Activated CD4-positive, alpha-beta memory T cell treated with anti-CD3 and anti-CD28 coated beads, Interleukin-2, amount 10 ng/mL, durations not matched to agents 7 days and 5 days (primary cell): ENCODE results near the gene CHAT. TPM values are rescaled to one million over a fixed set of nuclear protein-coding genes. Genes with fewer than 3 reads are reported as not detected.

Source experiments
- CTCF ChIA-PET: fragments of 350-600 bp; sonication (Branson Sonifier 250); formaldehyde crosslinking; loops from one replicate; lab custom pipeline; 2021; ENCODE audit warnings: antibody characterized with exemption, inconsistent platforms; lab: Charles Lee
- POLR2A ChIA-PET: fragments of 350-600 bp; sonication (Branson Sonifier 250); formaldehyde crosslinking; loops from one replicate; lab custom pipeline; 2021; ENCODE audit warnings: antibody characterized with exemption; lab: Charles Lee
- DNase-seq: peaks from one replicate; pipeline ENCODE4 v3.0.0-alpha.2; 2020
- H3K27ac Mint-ChIP-seq: one replicate; pipeline ENCODE4 v1.8.0; 2021; ENCODE audit warnings: mild to moderate bottlenecking, mixed read lengths
- H3K27me3 Mint-ChIP-seq: one replicate; pipeline ENCODE4 v1.8.0; 2021; ENCODE audit warnings: mixed read lengths
- H3K36me3 Mint-ChIP-seq: one replicate; pipeline ENCODE4 v1.8.0; 2021; ENCODE audit warnings: low read depth, mixed read lengths
- H3K4me1 Mint-ChIP-seq: one replicate; pipeline ENCODE4 v1.8.0; 2021; ENCODE audit warnings: mixed read lengths
- H3K4me3 Mint-ChIP-seq: one replicate; pipeline ENCODE4 v1.8.0; 2021; ENCODE audit warnings: mild to moderate bottlenecking, mixed read lengths
- H3K9me3 Mint-ChIP-seq: one replicate; pipeline ENCODE4 v1.8.0; 2021; ENCODE audit warnings: mixed read lengths
- total RNA-seq, 2 experiments: library from RNA; stranded (reverse); gene quantifications; one replicate each; pipeline ENCODE4 v1.2.3, GENCODE V29; 2021

Gene CHAT
- total RNA-seq, 2 experiments from 2014 or later, result not detected

GRCh38 chr10:49688261-49688846 is 74.5 kb downstream of the CHAT start:
- H3K27ac Mint-ChIP-seq, result no peak overlapping the region

GRCh38 chr10:49688920-49689319 is 75.1 kb downstream of the CHAT start:
- no peaks in the 10 kb centered on the region for H3K4me1 Mint-ChIP-seq
- ChIA-PET CTCF (interaction anchor here (1.1 kb wide), 1 partner anchor 94 kb away, joined by 6 read pairs; no protein-coding TSS in a partner anchor), POLR2A (no interaction called here)
- H3K4me3 Mint-ChIP-seq, result no peak overlapping the region
- peaks cover 1% of the 10 kb centered on the region for H3K9me3 Mint-ChIP-seq
- DNase-seq, result no peak
- no peak overlapping the region for H3K27ac Mint-ChIP-seq
- H3K27me3 Mint-ChIP-seq, result peaks cover 61% of the 10 kb centered on the region
- H3K36me3 Mint-ChIP-seq, result no peaks in the 10 kb centered on the region

More at GRCh38 chr10:49688261-49688846, 74.5 kb downstream of the CHAT start:
- no peak for DNase-seq
- H3K9me3 Mint-ChIP-seq, result peaks cover 1% of the 10 kb centered on the region
- H3K27me3 Mint-ChIP-seq, result peaks cover 59% of the 10 kb centered on the region
- CTCF ChIA-PET, result interaction anchor here (1.1 kb wide), 1 partner anchor 93 kb away, joined by 6 read pairs; no protein-coding TSS in a partner anchor
- no peak overlapping the region for H3K4me3 Mint-ChIP-seq
- H3K4me1 Mint-ChIP-seq, result no peaks in the 10 kb centered on the region
- no peaks in the 10 kb centered on the region for H3K36me3 Mint-ChIP-seq
- POLR2A ChIA-PET, result no interaction called here

DNA sequence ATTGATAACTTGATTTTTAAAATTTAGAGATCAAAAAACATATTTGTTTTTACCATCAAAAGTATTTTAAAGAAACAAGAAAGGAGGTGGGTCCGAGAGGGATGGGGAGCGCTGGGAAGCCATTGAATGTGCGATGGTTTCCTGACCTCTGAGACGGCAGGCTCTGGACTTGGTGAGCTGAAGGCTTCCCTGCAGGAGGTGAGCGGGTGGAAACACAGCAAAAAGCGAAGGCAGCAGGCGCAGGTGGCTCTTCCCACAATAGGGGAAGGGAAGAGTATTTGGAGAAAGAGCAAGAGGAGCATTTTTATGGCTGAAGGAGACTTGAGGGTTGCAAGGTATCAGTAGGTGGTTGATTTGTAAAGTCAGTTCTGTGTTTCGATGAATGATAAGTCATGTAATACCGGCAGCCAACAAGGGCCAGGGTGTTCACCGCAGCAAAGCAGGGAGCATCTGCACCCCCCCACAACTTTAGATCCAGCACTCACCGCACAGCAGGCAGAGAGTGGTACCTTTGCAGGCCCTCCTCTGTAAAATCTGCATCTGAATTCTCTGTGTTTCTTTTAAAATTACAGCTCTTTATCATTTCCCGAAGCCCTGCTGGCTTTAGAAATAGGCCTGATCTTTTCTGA is 76.2 kb downstream of the CHAT start:
- H3K4me1 Mint-ChIP-seq, result no peaks in the 10 kb centered on the region
- H3K27ac Mint-ChIP-seq, result no peak overlapping the region
- H3K9me3 Mint-ChIP-seq, result peaks cover 1% of the 10 kb centered on the region
- ChIA-PET POLR2A (no interaction called here), CTCF (interaction anchor here (1.4 kb wide), 1 partner anchor 97 kb away, joined by 4 read pairs; no protein-coding TSS in a partner anchor)
- no peak for DNase-seq
- peaks cover 55% of the 10 kb centered on the region for H3K27me3 Mint-ChIP-seq
- H3K4me3 Mint-ChIP-seq, result no peak overlapping the region
- no peaks in the 10 kb centered on the region for H3K36me3 Mint-ChIP-seq

GRCh38 chr10:49690698-49691356 is 77.0 kb downstream of the CHAT start:
- peaks cover 55% of the 10 kb centered on the region for H3K27me3 Mint-ChIP-seq
- POLR2A ChIA-PET, result no interaction called here
- H3K9me3 Mint-ChIP-seq, result peaks cover 1% of the 10 kb centered on the region
- no peak for DNase-seq
- H3K4me3 Mint-ChIP-seq, result no peak overlapping the region
- CTCF ChIA-PET, result interaction anchor here (1.4 kb wide), 1 partner anchor 97 kb away, joined by 4 read pairs; no protein-coding TSS in a partner anchor
- H3K4me1 Mint-ChIP-seq, result no peaks in the 10 kb centered on the region
- no peak overlapping the region for H3K27ac Mint-ChIP-seq
- H3K36me3 Mint-ChIP-seq, result no peaks in the 10 kb centered on the region

- H3K27ac Mint-ChIP-seq, result no peak overlapping the region
- CTCF ChIA-PET, result no interaction called here
- no peak for DNase-seq
- H3K9me3 Mint-ChIP-seq, result peaks cover 1% of the 10 kb centered on the region
- POLR2A ChIA-PET, result no interaction called here
- no peaks in the 10 kb centered on the region for H3K4me1 Mint-ChIP-seq
- no peak overlapping the region for H3K4me3 Mint-ChIP-seq
- H3K36me3 Mint-ChIP-seq, result no peaks in the 10 kb centered on the region
- peaks cover 55% of the 10 kb centered on the region for H3K27me3 Mint-ChIP-seq
Measured at GRCh38 chr10:49691588-49691987, 77.8 kb downstream of the CHAT start.

GRCh38 chr10:49694466-49694865 is 80.6 kb downstream of the CHAT start:
- DNase-seq, result no peak
- no peaks in the 10 kb centered on the region for H3K4me1 Mint-ChIP-seq

GRCh38 chr10:49696311-49696710 is 82.5 kb downstream of the CHAT start:
- ChIA-PET CTCF (no interaction called here), POLR2A (no interaction called here)
- Mint-ChIP-seq H3K36me3 (no peaks in the 10 kb centered on the region), H3K4me1 (no peaks in the 10 kb centered on the region), H3K9me3 (no peaks in the 10 kb centered on the region), H3K4me3 (no peak overlapping the region), H3K27ac (no peak overlapping the region), H3K27me3 (peaks cover 16% of the 10 kb centered on the region)
- no peak for DNase-seq

More at GRCh38 chr10:49694466-49694865, 80.6 kb downstream of the CHAT start:
- ChIA-PET CTCF (no interaction called here), POLR2A (no interaction called here)
- Mint-ChIP-seq H3K9me3 (no peaks in the 10 kb centered on the region), H3K4me3 (no peak overlapping the region), H3K27me3 (peaks cover 34% of the 10 kb centered on the region), H3K27ac (no peak overlapping the region), H3K36me3 (no peaks in the 10 kb centered on the region)

DNA sequence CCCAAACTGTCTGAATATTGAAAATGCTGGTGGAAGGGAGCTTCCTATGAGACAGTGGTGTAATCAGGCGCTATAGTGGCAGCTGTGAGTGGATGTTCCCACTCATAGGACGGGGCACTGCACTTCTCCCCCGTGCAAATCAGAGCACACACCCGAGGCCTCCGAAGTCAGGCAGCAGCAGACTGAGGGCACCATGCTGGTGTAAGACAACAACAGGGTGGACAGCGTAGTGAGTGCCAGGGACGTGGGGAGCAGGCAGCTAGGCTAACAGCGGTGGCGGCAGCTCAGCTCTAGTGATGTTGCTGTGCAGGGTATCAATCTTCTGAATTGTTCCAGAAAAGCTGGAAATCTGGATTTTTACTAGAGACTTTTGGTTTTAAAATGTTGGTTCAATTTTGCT is 84.8 kb downstream of the CHAT start:
- H3K27ac Mint-ChIP-seq, result no peak overlapping the region
- H3K27me3 Mint-ChIP-seq, result peaks cover 3% of the 10 kb centered on the region
- no peaks in the 10 kb centered on the region for H3K36me3 Mint-ChIP-seq
- peaks cover 2% of the 10 kb centered on the region for H3K9me3 Mint-ChIP-seq
- DNase-seq, result no peak
- ChIA-PET CTCF (interaction anchor here (0.6 to 0.7 kb wide), 2 partner anchors 79 to 1624 kb away, joined by 3 to 5 read pairs; no protein-coding TSS in a partner anchor), POLR2A (no interaction called here)
- H3K4me1 Mint-ChIP-seq, result no peaks in the 10 kb centered on the region
- no peak overlapping the region for H3K4me3 Mint-ChIP-seq

DNA sequence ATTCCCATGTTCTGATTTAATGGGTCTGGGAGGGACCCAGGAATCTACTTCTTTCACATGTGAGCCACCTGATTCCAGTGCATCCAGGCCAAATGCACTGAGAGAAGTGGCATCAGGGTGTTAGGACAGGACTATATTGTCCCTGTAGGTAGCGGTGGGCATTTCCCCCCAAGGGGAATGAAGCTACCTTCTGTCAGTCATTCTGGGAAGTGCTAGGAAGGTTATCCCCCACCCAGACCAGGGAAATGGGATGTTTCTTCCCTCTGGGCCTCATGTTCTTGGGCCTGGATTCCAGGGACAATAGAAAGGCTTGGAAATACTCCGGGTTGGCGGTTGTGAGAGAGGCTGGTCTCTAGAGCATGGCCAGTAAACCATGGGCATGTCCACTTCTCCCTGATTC is 86.4 kb downstream of the CHAT start:
- CTCF ChIA-PET, result interaction anchor here (1.3 kb wide), 1 partner anchor 107 kb away, joined by 3 read pairs; no protein-coding TSS in a partner anchor
- Mint-ChIP-seq H3K27ac (no peak overlapping the region), H3K27me3 (peaks cover 3% of the 10 kb centered on the region), H3K9me3 (peaks cover 2% of the 10 kb centered on the region), H3K4me3 (no peak overlapping the region), H3K36me3 (no peaks in the 10 kb centered on the region), H3K4me1 (no peaks in the 10 kb centered on the region)
- DNase-seq, result no peak
- POLR2A ChIA-PET, result no interaction called here

DNA sequence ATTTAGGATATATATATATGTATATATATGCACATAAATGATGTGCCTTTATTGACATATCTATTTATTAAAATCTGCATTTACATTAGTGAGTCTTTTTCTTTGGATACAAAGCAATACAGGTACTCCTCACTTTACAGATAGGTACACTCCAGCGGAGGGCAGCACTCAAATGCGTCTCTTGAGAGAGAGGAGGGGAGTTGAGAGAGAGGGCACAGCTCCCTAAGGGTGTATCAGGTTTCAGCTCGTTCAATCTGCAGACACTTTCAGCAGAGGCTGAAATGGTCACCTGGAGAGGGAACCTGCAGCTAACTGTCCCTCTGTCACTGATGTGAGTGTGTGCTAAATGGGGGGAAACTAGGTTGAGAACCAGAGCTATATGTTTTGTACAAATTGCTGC is 87.2 kb downstream of the CHAT start:
- H3K27me3 Mint-ChIP-seq, result peaks cover 3% of the 10 kb centered on the region
- peaks cover 2% of the 10 kb centered on the region for H3K9me3 Mint-ChIP-seq
- H3K4me1 Mint-ChIP-seq, result no peaks in the 10 kb centered on the region
- no peaks in the 10 kb centered on the region for H3K36me3 Mint-ChIP-seq
- no peak overlapping the region for H3K27ac Mint-ChIP-seq
- H3K4me3 Mint-ChIP-seq, result no peak overlapping the region
- ChIA-PET CTCF (no interaction called here), POLR2A (no interaction called here)
- no peak for DNase-seq

DNA sequence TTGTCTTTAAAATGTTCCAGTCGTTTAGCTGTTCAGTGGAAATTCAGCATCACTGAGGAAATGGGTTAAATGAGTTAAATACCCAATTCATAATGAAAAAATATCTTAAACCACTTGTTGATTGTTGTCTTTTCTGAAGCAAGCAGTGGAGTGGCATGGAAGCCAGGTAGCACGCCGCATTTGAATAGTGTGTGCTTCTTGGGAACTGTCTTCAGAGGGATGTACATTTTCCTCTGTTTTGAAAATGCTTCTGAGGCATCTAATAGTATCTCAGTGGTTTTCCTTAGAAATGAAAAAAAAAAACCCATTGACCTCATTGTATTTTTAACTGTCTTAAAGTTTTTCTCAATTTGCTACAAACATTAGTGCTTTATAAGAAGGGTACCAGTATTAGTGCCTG is 93.7 kb downstream of the CHAT start:
- Mint-ChIP-seq H3K27ac (no peak overlapping the region), H3K4me3 (no peak overlapping the region), H3K27me3 (no peaks in the 10 kb centered on the region), H3K36me3 (no peaks in the 10 kb centered on the region), H3K4me1 (no peaks in the 10 kb centered on the region), H3K9me3 (peaks cover 2% of the 10 kb centered on the region)
- POLR2A ChIA-PET, result no interaction called here
- DNase-seq, result no peak
- CTCF ChIA-PET, result no interaction called here

GRCh38 chr10:49709934-49710333 is 96.1 kb downstream of the CHAT start:
- CTCF ChIA-PET, result no interaction called here
- H3K9me3 Mint-ChIP-seq, result no peaks in the 10 kb centered on the region
- no peak for DNase-seq
- no peaks in the 10 kb centered on the region for H3K4me1 Mint-ChIP-seq
- no peaks in the 10 kb centered on the region for H3K27me3 Mint-ChIP-seq
- POLR2A ChIA-PET, result no interaction called here
- H3K36me3 Mint-ChIP-seq, result no peaks in the 10 kb centered on the region
- no peak overlapping the region for H3K4me3 Mint-ChIP-seq
- H3K27ac Mint-ChIP-seq, result no peak overlapping the region

- no peak for DNase-seq
- Mint-ChIP-seq H3K36me3 (no peaks in the 10 kb centered on the region), H3K9me3 (no peaks in the 10 kb centered on the region), H3K27ac (no peak overlapping the region), H3K4me3 (no peak overlapping the region), H3K27me3 (no peaks in the 10 kb centered on the region), H3K4me1 (no peaks in the 10 kb centered on the region)
- POLR2A ChIA-PET, result no interaction called here
- CTCF ChIA-PET, result no interaction called here
Measured at GRCh38 chr10:49710966-49711365, 97.1 kb downstream of the CHAT start.
